K562 (cell line): Measurements from ENCODE around the gene C1orf167. TPM values are rescaled to one million over a fixed set of nuclear protein-coding genes. Genes with fewer than 3 reads are reported as not detected.
A peak's percentile ranks its signal among the peaks of the same experiment; 100 is the strongest.

ENCODE experiments used
- CEBPG ChIP-seq, 3 experiments: fragments of 200-800 bp in 1 of 3; sonication (Bioruptor generic) in 1 of 3; sonication (generic) in 1 of 3; formaldehyde crosslinking in 1 of 3; IDR thresholded peaks in 2 of 3; conservative IDR thresholded peaks in 1 of 3; 2 replicates each; pipeline versions ENCODE4 v1.6.1 to v1.8.0; 2016 to 2022; ENCODE audit warnings: missing compliant biosample characterization in 2 of 3, missing genetic modification characterization in 2 of 3, mild to moderate bottlenecking in 1 of 3, missing genetic modification reagents in 1 of 3
- CHD1 ChIP-seq: fragments of 200-600 bp; sonication (generic); IDR thresholded peaks from one replicate; pipeline ENCODE4 v1.6.1; 2012; ENCODE audit warnings: mild to moderate bottlenecking, moderate library complexity, low read length, inconsistent platforms
- FOXO4 ChIP-seq: fragments of 450-650 bp; formaldehyde crosslinking; IDR thresholded peaks from 2 replicates; pipeline ENCODE4 v1.4.0; 2020; ENCODE audit warnings: mild to moderate bottlenecking, moderate library complexity
- L3MBTL2 ChIP-seq: fragments of 450-650 bp; IDR thresholded peaks from 2 replicates; pipeline ENCODE4 v1.6.1; 2016; ENCODE audit warnings: mild to moderate bottlenecking, moderate library complexity
- MLLT1 ChIP-seq, 2 experiments: fragments of 450-650 bp; IDR thresholded peaks; 2 replicates each; pipeline ENCODE4 v1.6.1; 2016
- MYNN ChIP-seq, 2 experiments: sonication (generic); formaldehyde crosslinking in 1 of 2; IDR thresholded peaks; 2 replicates each; pipeline versions ENCODE4 v1.5.0 to v1.6.1; 2016 to 2020; ENCODE audit warnings: antibody characterized with exemption in 1 of 2, missing genetic modification reagents in 1 of 2
- NCOA4 ChIP-seq: fragments of 450-650 bp; IDR thresholded peaks from 2 replicates; pipeline ENCODE4 v1.6.1; 2018; ENCODE audit warnings: mild to moderate bottlenecking; ENCODE audit not compliant: partially characterized antibody
- NELFE ChIP-seq: IDR thresholded peaks from 2 replicates; pipeline ENCODE4 v1.6.1; 2011; ENCODE audit warnings: mild to moderate bottlenecking; ENCODE audit not compliant: insufficient read depth, insufficient read length
- POLR2G ChIP-seq: fragments of 200-400 bp; formaldehyde crosslinking; IDR thresholded peaks from 2 replicates; pipeline ENCODE4 v1.6.1; 2017; ENCODE audit warnings: low read depth, mild to moderate bottlenecking, antibody characterized with exemption, low read length, moderate library complexity
- SMC3 ChIP-seq: conservative IDR thresholded peaks from 2 replicates; pipeline ENCODE4 v1.6.1; 2011; ENCODE audit warnings: low read depth, low read length, improper control_type of control experiment; ENCODE audit not compliant: insufficient read depth
- ZBTB11 ChIP-seq, 3 experiments: fragments of 200-800 bp in 1 of 3; fragments of 250-450 bp in 1 of 3; fragments of 450-650 bp in 1 of 3; sonication (Bioruptor Pico) in 1 of 3; sonication (Bioruptor generic) in 1 of 3; formaldehyde crosslinking in 1 of 3; IDR thresholded peaks; 2 replicates each; pipeline versions ENCODE4 v1.6.1 to v1.8.0; 2016 to 2022; ENCODE audit warnings: mild to moderate bottlenecking in 2 of 3, missing genetic modification characterization in 2 of 3, missing compliant biosample characterization in 1 of 3, moderate library complexity in 1 of 3
- ZBTB9 ChIP-seq: fragments of 450-650 bp; formaldehyde crosslinking; IDR thresholded peaks from 2 replicates; pipeline ENCODE4 v1.4.0; 2020; ENCODE audit warnings: mild to moderate bottlenecking, moderate library complexity
- ZNF551 ChIP-seq: fragments of 250-450 bp; sonication (Bioruptor Pico); IDR thresholded peaks from 2 replicates; pipeline ENCODE4 v1.5.0; 2021; ENCODE audit warnings: mild to moderate bottlenecking, moderate library complexity
- ZNF696 ChIP-seq: fragments of 250-450 bp; sonication (Bioruptor Pico); conservative IDR thresholded peaks from 2 replicates; pipeline ENCODE4 v1.4.0; 2020; ENCODE audit warnings: mild to moderate bottlenecking, moderate library complexity
- polyA plus RNA-seq, 8 experiments: library from polyadenylated mRNA; depleted of rRNA in 4 of 8; stranded (reverse) in 5 of 8; unstranded in 3 of 8; fragments of >200 nt; fragmentation: Nextera tagmentation in 2 of 8; fragmentation: Illumina TruSeq in 1 of 8; extraction: Ambion mirVana in 2 of 8; extraction: Trizol in 1 of 8; gene quantifications; 2 replicates each; pipeline versions ENCODE4 v1.2.1 to v1.2.3, GENCODE V29; 2011 to 2014; ENCODE audit warnings: inconsistent platforms in 1 of 8, missing spikeins in 1 of 8
- total RNA-seq, 7 experiments: library from RNA; depleted of rRNA in 6 of 7; stranded (reverse); fragments of >200 nt in 6 of 7; fragmentation: Illumina TruSeq in 2 of 7; extraction: Trizol in 2 of 7; gene quantifications; 2 replicates each; pipeline versions ENCODE4 v1.2.1 to v1.2.3, GENCODE V29; 2011 to 2021; ENCODE audit warnings: low replicate concordance in 1 of 7

Gene C1orf167
- total and polyA plus RNA-seq, 9 of the 15 experiments (the other 6 are each of a cell fraction or from before 2014, with no cell fraction given), result 0.22 to 0.86 (median 0.31) TPM; not detected in 2

GRCh38 chr1:11787804-11788436 is 25.9 kb downstream of the C1orf167 start (continued):
- TF ChIP-seq ZBTB11 (CRISPR knock-in tag; IDR thresholded peaks at IDR 0.05), result peak in 1 of 3 experiments; percentile 30; a peak in 1 of 6 replicates
- TF ChIP-seq MLLT1 (IDR thresholded peaks at IDR 0.05), result 0 out of 4 replicates have a peak, but pooled peaks of 1 of the 2 experiments have one; percentile 28
- no peak for TF ChIP-seq ZNF696
- no peak for TF ChIP-seq NCOA4
- no peak for TF ChIP-seq FOXO4
- TF ChIP-seq L3MBTL2, result no peak
- no peak for TF ChIP-seq CHD1
- no peak for TF ChIP-seq NELFE
- no peak for TF ChIP-seq CEBPG (CRISPR knock-in tag; IDR thresholded peaks at IDR 0.05)
- no peak for TF ChIP-seq CEBPG (tag; conservative IDR thresholded peaks at IDR 0.05 in 1 of 2, IDR thresholded peaks at IDR 0.05 in 1 of 2)
- peak; percentile 73 for TF ChIP-seq POLR2G
- TF ChIP-seq MYNN (IDR thresholded peaks at IDR 0.05), result 0 out of 2 replicates have a peak, but pooled peaks have one; percentile 56
- no peak for TF ChIP-seq MYNN (CRISPR knock-in tag; IDR thresholded peaks at IDR 0.05)
- no peak for TF ChIP-seq ZNF551 (CRISPR knock-in tag)
- no peak for TF ChIP-seq SMC3
- 0 out of 2 replicates have a peak, but pooled peaks have one; percentile 39 for TF ChIP-seq ZBTB9
- TF ChIP-seq, all 486 proteins: peak for 39
